ENCODE data around the gene VPS13D. TPM values are rescaled to one million over a fixed set of nuclear protein-coding genes. Genes with fewer than 3 reads are reported as not detected.

Gene VPS13D
- 9.3 and 11.1 TPM in 2 replicates for total RNA-seq (2014; rRNA removed; shearing (Covaris generic))

GRCh38 chr1:12229835-12230548, at the start of gene VPS13D:
VPS13D (plus strand) TSS chr1:12230030; CDS start chr1:12234267, 4,237 bp downstream.
- DNase-seq (ENCODE audit: low read depth) = peak; percentile 91

- DNase-seq (ENCODE audit: low read depth) = no peak
Observed at GRCh38 chr1:12180315-12180714, 49.5 kb upstream of the VPS13D start.

- no peak for DNase-seq (ENCODE audit: low read depth)
Observed at GRCh38 chr1:12180903-12181302, 48.9 kb upstream of the VPS13D start.

GRCh38 chr1:12181568-12181967, 48.3 kb upstream of the VPS13D start:
- no peak for DNase-seq (ENCODE audit: low read depth)

- no peak for DNase-seq (ENCODE audit: low read depth)
Observed at GRCh38 chr1:12182410-12182984, 47.3 kb upstream of the VPS13D start.

- DNase-seq (ENCODE audit: low read depth) = no peak
Observed at GRCh38 chr1:12183095-12183794, 46.6 kb upstream of the VPS13D start.

- peak; percentile 64 for DNase-seq (ENCODE audit: low read depth)
Observed at GRCh38 chr1:12184008-12184681, 45.7 kb upstream of the VPS13D start.

GRCh38 chr1:12185036-12185917, 44.6 kb upstream of the VPS13D start:
- DNase-seq (ENCODE audit: low read depth) = no peak

GRCh38 chr1:12185918-12186678, 43.7 kb upstream of the VPS13D start:
- no peak for DNase-seq (ENCODE audit: low read depth)

GRCh38 chr1:12186679-12186985, 43.2 kb upstream of the VPS13D start:
- DNase-seq (ENCODE audit: low read depth) = no peak

- no peak for DNase-seq (ENCODE audit: low read depth)
Observed at GRCh38 chr1:12188115-12188514, 41.7 kb upstream of the VPS13D start.

- no peak for DNase-seq (ENCODE audit: low read depth)
Observed at GRCh38 chr1:12188657-12189327, 41.0 kb upstream of the VPS13D start.

- DNase-seq (ENCODE audit: low read depth) = no peak
Observed at GRCh38 chr1:12189328-12189682, 40.5 kb upstream of the VPS13D start.

- DNase-seq (ENCODE audit: low read depth) = no peak
Observed at GRCh38 chr1:12191242-12192032, 38.4 kb upstream of the VPS13D start.

GRCh38 chr1:12194666-12195216, 35.1 kb upstream of the VPS13D start:
- no peak for DNase-seq (ENCODE audit: low read depth)

GRCh38 chr1:12195416-12195815, 34.4 kb upstream of the VPS13D start:
- no peak for DNase-seq (ENCODE audit: low read depth)

- DNase-seq (ENCODE audit: low read depth) = no peak
Observed at GRCh38 chr1:12196641-12197482, 33.0 kb upstream of the VPS13D start.

GRCh38 chr1:12197483-12197880, 32.3 kb upstream of the VPS13D start:
- DNase-seq (ENCODE audit: low read depth) = no peak

All from Daoy (cell line).